AG04449 (cell line): ENCODE measurements around the gene PTTG1IP.

Experiments used
- CTCF ChIA-PET: fragments of 350-600 bp; formaldehyde crosslinking; extraction: SDS; loops from one replicate; lab custom pipeline; 2021; ENCODE audit warnings: antibody characterized with exemption; lab: Yijun Ruan, JAX
- POLR2A ChIA-PET: fragments of 400-600, 350-600 bp; formaldehyde crosslinking; extraction: SDS; loops from one replicate; lab custom pipeline; 2020; ENCODE audit warnings: antibody characterized with exemption, inconsistent platforms; lab: Yijun Ruan, JAX
- DNase-seq: peaks from one replicate; pipeline ENCODE4 v3.0.0-alpha.2; 2010; ENCODE audit warnings: low read depth, low spot score
- H3K4me3 ChIP-seq: 2 replicates; pipeline ENCODE4 v1.5.1; 2011; ENCODE audit warnings: low read depth, mild to moderate bottlenecking, control low read depth, low read length
- CTCF ChIP-seq: IDR thresholded peaks from one replicate; pipeline ENCODE4 v1.5.1; 2011; ENCODE audit warnings: mild to moderate bottlenecking, moderate library complexity, low read length, control low read depth, inconsistent platforms; ENCODE audit not compliant: insufficient read depth; ENCODE audit errors: missing control alignments

PTTG1IP gene

GRCh38 chr21:44870748-44871495 is 2.6 kb downstream of the PTTG1IP start:
- ChIA-PET CTCF (interaction anchor here (1.0 kb wide), 1 partner anchor 10 kb away, joined by 3 read pairs; no protein-coding TSS in a partner anchor), POLR2A (interaction anchor here (0.6 to 1.7 kb wide), 2 partner anchors 14 to 58 kb away, joined by 3 to 8 read pairs; no protein-coding TSS in a partner anchor)
- no peak for DNase-seq
- no peak for TF ChIP-seq CTCF
- no peak overlapping the region; the same call in none of the 2 replicates for H3K4me3 ChIP-seq

- TF ChIP-seq CTCF = no peak
- peak; percentile 61 for DNase-seq
- H3K4me3 ChIP-seq = peak overlapping the region; percentile 21
- ChIA-PET CTCF (interaction anchor here (1.0 kb wide), 1 partner anchor 68 kb away, joined by 3 read pairs; the partner anchor contains the start of gene UBE2G2), POLR2A (interaction anchor here (0.5 to 1.4 kb wide), 3 partner anchors 12 to 204 kb away, joined by 3 to 5 read pairs (median 3); no protein-coding TSS in a partner anchor)
Measured at GRCh38 chr21:44869781-44870747, 3.4 kb downstream of the PTTG1IP start.

- no peak for TF ChIP-seq CTCF
- DNase-seq = no peak
- H3K4me3 ChIP-seq = no peak overlapping the region
- ChIA-PET POLR2A (interaction anchor here (1.4 kb wide), 1 partner anchor 13 kb away, joined by 5 read pairs; no protein-coding TSS in a partner anchor), CTCF (no interaction called here)
Measured at GRCh38 chr21:44868707-44869106, 4.8 kb downstream of the PTTG1IP start.

- POLR2A ChIA-PET = no interaction called here
- no peak for DNase-seq
- CTCF ChIA-PET = no interaction called here
- no peak overlapping the region for H3K4me3 ChIP-seq
- TF ChIP-seq CTCF = no peak
Measured at GRCh38 chr21:44867999-44868700, 5.3 kb downstream of the PTTG1IP start.

GRCh38 chr21:44867464-44867863 is 6.0 kb downstream of the PTTG1IP start:
- no peak for TF ChIP-seq CTCF
- no peak overlapping the region for H3K4me3 ChIP-seq
- ChIA-PET CTCF (no interaction called here), POLR2A (no interaction called here)
- DNase-seq = no peak
